ENCODE measurements around the gene BCAR3.
A peak's percentile ranks its signal among the peaks of the same experiment; 100 is the strongest.
"Not testable (repeated sequence)": the region's sequence is repeated elsewhere in the genome, so short reads cannot be mapped to it uniquely, and the experiment has no call there.

Gene BCAR3

GRCh38 chr1:93704052-93704451 lies 22.4 kb upstream of the BCAR3 start:
- no peak for DNase-seq

DNA sequence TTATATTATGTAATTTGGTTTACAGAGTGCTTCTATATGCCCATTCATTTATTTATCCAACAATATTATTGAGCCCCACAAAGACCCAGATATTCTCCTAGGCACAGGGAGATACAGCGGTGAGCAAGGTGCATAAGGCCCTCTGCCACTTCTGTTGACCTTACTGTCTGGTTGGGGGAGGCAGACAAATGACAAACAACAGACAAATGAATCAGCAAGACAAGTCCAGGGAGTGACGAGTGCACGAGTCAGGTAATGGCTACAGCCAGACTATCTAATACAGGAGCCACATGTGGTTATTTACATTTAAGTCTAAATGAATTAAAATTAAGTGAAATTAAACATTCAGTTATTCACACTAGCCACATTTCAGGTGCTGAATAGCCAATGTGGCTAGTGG lies 22.0 kb upstream of the BCAR3 start:
- DNase-seq, result no peak

- DNase-seq, result no peak
These were observed 21.2 kb upstream of the BCAR3 start for GRCh38 chr1:93702828-93703183.

DNA sequence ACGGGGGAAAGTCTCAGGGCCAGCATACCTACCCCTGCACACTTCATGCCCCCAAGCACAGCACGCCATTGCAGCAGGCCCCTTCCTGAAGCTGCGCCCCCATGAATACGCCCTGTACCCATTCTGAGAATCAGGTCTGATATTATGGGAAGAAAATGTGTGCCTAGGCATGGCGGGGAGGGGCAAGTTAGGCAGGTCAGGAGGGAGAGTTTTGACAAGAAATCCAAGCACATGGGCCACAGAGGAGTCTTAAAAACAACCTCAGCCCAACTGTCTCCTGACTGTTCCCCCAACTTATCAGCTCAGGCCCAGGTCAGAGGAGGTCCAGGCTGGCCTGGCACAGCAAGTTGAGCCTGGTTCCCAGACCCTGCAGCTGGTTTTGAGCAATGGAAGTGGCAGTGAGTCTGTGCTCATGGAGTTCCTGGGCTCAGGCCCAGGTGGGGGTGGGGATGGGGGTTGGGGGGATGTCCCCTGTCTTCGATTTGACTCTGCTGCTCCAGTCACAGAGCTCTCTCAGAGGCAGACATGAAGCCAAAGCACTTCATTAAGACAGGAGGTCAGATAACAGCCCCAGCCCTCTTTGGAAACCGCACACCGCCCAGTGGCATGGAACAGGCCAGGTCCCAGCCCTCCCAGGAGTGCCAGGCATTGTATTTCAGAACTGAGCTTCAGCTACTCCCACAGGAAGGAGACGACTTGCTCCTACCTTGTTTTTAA lies 20.6 kb upstream of the BCAR3 start:
- DNase-seq, result peak; percentile 52

DNA sequence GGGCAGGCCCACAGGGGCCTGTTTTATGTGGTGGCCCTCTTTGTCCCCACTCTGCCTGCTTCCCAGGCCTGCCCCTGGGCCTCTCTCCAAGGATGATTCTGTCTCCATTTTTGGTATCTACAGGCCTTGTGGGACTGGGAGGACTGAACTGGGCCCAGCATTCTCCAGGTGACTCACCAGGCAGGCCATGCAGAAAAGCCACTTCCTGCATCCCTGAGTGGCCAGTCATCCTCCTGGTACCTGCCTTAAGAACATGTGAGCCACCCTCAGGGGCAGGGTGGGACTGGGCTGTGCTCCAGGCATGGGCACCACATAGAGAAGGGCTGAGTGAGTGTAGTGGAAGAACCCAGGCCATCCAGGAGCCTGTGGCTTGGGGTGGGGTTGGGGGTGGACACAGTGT lies 20.0 kb upstream of the BCAR3 start:
- no peak for DNase-seq

DNA sequence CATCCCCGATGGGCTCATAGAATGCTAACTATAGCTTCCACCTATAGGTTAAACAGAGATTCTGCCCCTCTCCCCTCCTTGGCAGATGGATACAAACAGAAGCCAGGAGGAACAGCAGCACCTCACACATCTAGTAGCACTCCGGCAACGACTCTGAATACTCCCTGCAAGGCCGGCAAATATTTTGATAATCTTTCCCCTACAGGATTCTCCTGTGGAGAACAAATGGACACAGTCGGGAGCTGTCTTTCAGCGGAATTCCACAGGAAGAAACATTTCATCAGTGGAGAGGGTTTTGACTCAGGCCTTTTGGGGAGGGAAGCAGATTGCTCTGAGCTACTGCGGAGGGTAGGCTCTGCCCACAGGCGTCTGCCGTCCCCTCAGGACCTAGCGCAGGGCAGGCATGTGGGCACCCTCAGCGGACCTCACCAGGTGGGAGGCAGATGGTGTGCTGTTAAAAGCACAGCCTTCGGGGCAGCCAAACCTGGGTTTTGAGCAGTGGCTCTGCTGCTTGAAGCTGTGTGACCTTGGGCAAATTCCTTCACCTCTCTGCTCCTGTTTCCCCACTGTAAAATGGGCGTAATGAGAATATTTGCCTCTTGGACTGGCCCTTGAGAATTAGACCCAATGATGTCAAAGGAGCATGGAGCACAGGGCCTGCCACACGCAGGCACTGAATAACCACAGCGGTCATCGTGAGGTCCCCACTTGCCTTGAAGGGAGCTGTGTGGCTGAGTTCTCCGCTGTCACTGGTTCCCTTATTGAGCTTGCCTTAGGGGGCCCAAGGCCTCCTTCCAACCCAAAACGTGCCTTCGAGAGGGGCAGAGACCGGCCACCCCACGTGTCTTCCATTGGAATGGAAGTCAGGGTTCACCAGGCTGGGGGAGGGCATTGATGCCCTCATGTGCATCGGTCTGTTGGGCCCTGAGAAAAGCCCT lies 19.2 kb upstream of the BCAR3 start:
- no peak for DNase-seq

DNA sequence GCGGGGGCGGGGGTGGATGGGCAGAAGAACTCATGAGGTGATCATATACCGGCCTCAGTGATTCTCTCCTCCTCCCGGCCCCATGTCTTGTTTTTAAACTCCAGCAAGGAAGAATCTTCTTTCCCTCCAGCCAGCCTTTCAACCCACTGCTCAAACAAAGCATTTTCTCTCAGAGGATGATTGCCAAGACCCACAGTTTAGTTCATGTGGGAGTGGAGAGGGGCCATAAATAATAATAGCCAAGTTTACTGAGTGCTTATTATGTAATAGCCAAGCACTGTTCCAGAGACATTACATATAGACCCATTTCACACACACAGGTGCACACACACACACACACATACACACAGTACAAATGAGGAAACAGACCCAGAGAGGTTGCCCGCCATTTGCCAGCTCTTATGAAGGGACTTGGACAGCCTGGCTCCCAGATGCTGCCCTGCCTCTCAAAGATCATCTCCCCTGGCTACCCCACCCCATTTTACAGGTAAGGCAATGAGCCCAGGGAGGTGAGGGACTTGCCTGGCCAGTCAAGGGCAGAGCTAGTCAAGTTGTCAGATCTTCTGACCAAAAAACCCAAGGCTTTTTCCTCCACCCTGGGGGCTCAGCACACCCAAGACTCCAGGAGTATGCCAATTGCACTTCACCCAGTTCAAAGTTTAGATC lies 18.0 kb upstream of the BCAR3 start:
- DNase-seq, result no peak

- DNase-seq, result peak; percentile 64
These were observed 17.4 kb upstream of the BCAR3 start for GRCh38 chr1:93699049-93699384.

- no peak for DNase-seq
These were observed 16.9 kb upstream of the BCAR3 start for GRCh38 chr1:93698329-93699048.

GRCh38 chr1:93697566-93697965 lies 15.9 kb upstream of the BCAR3 start:
- DNase-seq, result not testable (repeated sequence)

GRCh38 chr1:93695411-93696005 lies 13.9 kb upstream of the BCAR3 start:
- no peak for DNase-seq

GRCh38 chr1:93694819-93695218 lies 13.2 kb upstream of the BCAR3 start:
- DNase-seq, result no peak

DNA sequence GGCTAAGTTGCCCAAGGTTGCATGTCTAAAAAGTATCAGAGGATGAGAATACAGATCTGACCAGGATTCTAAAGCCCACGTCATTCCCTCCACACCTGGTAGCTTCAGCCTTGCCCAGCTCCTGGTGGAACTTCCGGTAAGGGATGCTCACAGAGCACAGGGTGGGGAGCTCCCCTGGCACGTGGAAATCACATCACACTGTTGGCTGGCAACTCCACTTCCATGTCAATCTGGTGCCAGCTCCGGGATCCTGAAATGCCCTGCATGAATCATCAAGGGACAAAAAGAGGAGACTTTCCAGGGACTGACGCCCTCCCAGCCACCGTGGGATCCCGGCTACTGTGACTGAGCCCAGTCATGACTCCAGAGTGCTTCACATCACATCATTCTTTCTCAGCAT lies 12.4 kb upstream of the BCAR3 start:
- DNase-seq, result no peak

GRCh38 chr1:93692983-93693591 lies 11.4 kb upstream of the BCAR3 start:
- no peak for DNase-seq

GRCh38 chr1:93692451-93692861 lies 10.8 kb upstream of the BCAR3 start:
- DNase-seq, result no peak

GRCh38 chr1:93692026-93692425 lies 10.4 kb upstream of the BCAR3 start:
- no peak for DNase-seq

GRCh38 chr1:93690921-93691789 lies 9.5 kb upstream of the BCAR3 start:
- no peak for DNase-seq

GRCh38 chr1:93690341-93690740 lies 8.7 kb upstream of the BCAR3 start:
- DNase-seq, result no peak

DNA sequence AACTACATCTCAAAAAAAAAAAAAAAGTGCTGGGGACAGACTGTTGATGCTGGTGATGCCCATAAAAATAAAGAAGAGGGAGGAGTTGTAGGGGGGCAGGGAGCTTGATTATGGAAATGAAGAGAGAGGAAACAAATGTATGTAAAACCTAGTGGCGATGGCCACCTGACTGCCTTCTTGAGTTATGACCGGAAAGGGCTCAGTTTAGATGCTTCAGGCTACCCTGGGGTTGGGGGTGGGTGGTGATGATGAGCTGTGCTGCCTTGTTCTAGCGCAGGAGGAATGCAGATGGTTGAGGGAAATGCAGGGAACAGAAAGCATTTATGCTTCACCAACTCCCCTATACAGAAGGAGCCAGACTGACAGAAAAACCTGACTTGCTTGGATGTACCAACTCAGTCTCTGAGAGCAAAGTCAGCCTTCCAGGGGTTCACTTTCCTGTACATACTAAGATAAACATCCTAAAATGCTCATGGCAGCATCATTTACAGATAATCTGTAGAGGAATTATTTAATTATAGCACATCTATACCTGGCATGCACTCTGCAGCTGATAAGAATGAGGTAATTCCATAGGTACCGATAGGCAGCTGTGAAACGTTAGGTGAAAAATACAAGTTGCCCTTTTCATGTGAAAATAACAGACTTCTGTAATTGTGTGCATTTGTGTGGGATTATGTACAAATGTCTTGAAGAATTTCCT lies 8.0 kb upstream of the BCAR3 start:
- no peak for DNase-seq

DNA sequence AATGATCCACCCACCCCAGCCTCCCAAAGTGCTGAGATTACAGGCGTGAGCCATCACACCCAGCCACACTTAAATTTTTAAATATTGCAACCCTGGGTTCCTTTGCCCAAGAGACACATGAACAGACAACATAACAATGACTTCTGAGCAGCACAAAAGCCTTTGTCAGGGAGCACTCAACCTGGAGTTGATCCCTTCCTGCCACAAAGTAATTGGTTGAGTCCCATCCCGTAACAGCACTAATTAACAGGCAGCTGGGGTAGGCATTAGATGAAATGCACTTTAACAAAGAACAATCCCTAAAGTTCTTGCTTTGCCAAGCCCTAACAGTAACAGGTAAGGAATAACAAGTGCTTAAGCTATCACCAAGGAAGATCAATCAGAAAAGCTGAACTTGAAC lies 5.9 kb upstream of the BCAR3 start:
- no peak for DNase-seq

All from hematopoietic multipotent progenitor cell treated with erythropoietin and hydrocortisone succinate and interleukin-3 and kit ligand, for 8 days (in vitro differentiated cells).